Stomach (tissue), 4 donors: Measurements from ENCODE around the gene TBC1D5.

Experiments used
- POLR2AphosphoS5 ChIP-seq, 3 donors: sonication (generic); formaldehyde crosslinking; IDR thresholded peaks; one replicate each; pipeline ENCODE4 v1.6.1; 2016; ENCODE audit warnings: antibody characterized with exemption in 3 of 3
- TF ChIP-seq, protein P1 (sequence below), 7 experiments: fragments of 450-650 bp in 4 of 7; fragments of 200-600 bp in 3 of 7; sonication (generic) in 3 of 7; IDR thresholded peaks; one replicate each; pipeline ENCODE4 v1.5.1; 2016 to 2019; ENCODE audit warnings: antibody characterized with exemption in 7 of 7, control low read depth in 2 of 7, mild to moderate bottlenecking in 1 of 7

GRCh38 chr3:17539436-17539835 lies 203.0 kb downstream of the TBC1D5 start:
- no peak for TF ChIP-seq POLR2AphosphoS5 (IDR thresholded peaks at IDR 0.05)
- TF ChIP-seq, protein P1, sequence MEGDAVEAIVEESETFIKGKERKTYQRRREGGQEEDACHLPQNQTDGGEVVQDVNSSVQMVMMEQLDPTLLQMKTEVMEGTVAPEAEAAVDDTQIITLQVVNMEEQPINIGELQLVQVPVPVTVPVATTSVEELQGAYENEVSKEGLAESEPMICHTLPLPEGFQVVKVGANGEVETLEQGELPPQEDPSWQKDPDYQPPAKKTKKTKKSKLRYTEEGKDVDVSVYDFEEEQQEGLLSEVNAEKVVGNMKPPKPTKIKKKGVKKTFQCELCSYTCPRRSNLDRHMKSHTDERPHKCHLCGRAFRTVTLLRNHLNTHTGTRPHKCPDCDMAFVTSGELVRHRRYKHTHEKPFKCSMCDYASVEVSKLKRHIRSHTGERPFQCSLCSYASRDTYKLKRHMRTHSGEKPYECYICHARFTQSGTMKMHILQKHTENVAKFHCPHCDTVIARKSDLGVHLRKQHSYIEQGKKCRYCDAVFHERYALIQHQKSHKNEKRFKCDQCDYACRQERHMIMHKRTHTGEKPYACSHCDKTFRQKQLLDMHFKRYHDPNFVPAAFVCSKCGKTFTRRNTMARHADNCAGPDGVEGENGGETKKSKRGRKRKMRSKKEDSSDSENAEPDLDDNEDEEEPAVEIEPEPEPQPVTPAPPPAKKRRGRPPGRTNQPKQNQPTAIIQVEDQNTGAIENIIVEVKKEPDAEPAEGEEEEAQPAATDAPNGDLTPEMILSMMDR (IDR thresholded peaks at IDR 0.05), result no peak
